Rectal smooth muscle tissue (tissue), 1 donor: Measurements from ENCODE around the gene TOM1.
A peak's percentile ranks its signal among the peaks of the same experiment; 100 is the strongest.

Source experiments
- H3K27ac ChIP-seq: one replicate; pipeline ENCODE4 v1.7.0; 2013; ENCODE audit warnings: low read depth, low read length, inconsistent platforms
- H3K27me3 ChIP-seq: one replicate; pipeline ENCODE4 v1.7.0; 2013; ENCODE audit warnings: low read length; ENCODE audit not compliant: control insufficient read depth, insufficient read depth
- H3K36me3 ChIP-seq: one replicate; pipeline ENCODE4 v1.7.0; 2013; ENCODE audit warnings: low read length; ENCODE audit not compliant: control insufficient read depth, insufficient read depth
- H3K4me1 ChIP-seq: one replicate; pipeline ENCODE4 v1.7.0; 2013; ENCODE audit warnings: low read length; ENCODE audit not compliant: control insufficient read depth, insufficient read depth
- H3K4me3 ChIP-seq: one replicate; pipeline ENCODE4 v1.7.0; 2013; ENCODE audit warnings: low read length
- H3K9ac ChIP-seq: one replicate; pipeline ENCODE4 v1.7.0; 2013; ENCODE audit warnings: low read length

TOM1 gene

DNA sequence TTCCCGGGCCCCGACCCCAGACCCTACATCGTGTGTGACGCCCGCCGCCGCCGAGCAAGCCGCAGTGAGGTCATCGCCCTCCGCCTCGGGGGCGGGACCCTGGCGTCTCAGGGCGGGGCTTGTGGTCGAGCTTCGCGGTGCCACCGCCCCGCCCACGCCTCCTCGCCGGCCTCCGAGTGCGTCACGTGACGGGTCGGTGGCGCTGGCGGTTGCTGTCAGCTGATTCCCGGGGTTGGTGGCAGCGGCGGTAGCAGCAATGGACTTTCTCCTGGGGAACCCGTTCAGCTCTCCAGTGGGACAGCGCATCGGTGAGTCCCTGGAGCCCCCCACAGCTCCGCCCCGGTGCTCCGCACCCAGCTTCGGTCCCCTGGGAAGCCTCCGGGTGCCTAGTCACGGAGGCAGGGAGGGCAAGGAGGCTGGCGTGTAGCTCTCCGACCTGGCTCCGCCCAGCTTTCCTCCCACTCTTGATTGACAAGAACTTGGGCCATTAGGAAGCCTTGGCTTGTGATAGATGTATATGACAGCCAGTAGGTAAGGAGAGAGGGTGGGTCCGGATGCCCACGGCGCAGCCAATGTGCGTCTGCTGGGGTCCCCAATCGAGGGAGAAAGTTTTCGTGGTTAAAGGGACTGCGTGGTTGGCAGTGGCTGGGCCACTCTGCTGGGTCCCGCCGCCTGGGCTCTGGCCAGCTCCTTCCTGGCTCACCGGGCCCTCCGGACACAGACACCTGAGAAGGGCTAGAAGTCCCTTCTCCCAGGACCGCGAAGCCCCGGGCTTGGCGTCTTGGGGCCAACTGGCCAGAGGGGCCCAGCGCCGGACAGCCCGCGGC lies at the start of gene TOM1:
TSS of gene TOM1 (plus strand) at position 222 of the 827 bp plus-strand sequence. CDS start at position 257, 35 bp downstream.
- Histone ChIP-seq H3K27ac (peak within 1 kb of the TSS; percentile 99), H3K4me3 (peak within 1 kb of the TSS; percentile 97), H3K4me1 (peaks cover 8% of the 10 kb centered on the region), H3K36me3 (no peaks in the 10 kb centered on the region), H3K27me3 (no peaks in the 10 kb centered on the region), H3K9ac (peak within 1 kb of the TSS; percentile 90)

DNA sequence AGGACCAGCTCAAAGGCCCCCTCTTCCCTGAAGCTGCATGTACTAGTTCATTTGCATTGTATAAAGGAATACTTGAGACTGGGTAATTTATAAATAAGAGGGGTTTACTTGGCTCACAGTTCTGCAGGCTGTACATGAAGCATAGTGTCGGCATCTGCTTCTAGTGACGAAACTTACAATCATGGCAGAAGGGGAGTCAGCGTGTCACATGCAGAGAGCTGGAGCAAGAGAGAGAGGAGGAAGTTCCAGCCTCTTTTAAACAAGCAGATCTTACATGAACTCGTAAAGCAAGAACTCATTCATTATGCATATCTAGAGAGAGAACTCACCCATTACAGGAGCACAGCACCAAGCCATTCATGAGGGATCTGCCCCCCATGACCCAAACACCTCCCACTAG lies 49.5 kb upstream of the TOM1 start:
- H3K9ac ChIP-seq: no peak overlapping the region
- no peak overlapping the region for H3K27ac ChIP-seq
- H3K4me1 ChIP-seq: no peaks in the 10 kb centered on the region
- H3K27me3 ChIP-seq: no peaks in the 10 kb centered on the region
- H3K4me3 ChIP-seq: no peak overlapping the region
- no peaks in the 10 kb centered on the region for H3K36me3 ChIP-seq

DNA sequence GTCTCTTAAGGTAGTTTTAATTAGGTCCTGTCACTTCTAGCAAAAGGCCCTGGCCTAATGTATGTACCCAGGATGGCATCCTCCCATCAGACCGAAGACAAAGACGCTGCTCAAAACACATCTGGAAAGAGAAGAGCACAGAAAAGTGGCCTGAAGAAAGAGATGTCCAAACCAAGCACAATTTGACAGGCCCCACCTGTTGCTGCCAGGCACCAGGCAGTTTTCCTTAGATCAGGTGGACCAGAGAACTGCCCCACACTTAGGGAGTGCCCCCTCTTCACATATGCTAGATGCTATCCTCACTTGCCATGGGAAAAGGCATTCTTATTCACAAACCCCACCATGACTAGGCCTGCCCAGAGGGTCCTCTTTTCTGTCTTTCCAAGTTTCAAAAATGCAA lies 45.7 kb upstream of the TOM1 start:
- Histone ChIP-seq H3K27me3 (no peaks in the 10 kb centered on the region), H3K4me1 (peaks cover 5% of the 10 kb centered on the region), H3K27ac (no peak overlapping the region), H3K9ac (no peak overlapping the region), H3K4me3 (no peak overlapping the region), H3K36me3 (no peaks in the 10 kb centered on the region)

DNA sequence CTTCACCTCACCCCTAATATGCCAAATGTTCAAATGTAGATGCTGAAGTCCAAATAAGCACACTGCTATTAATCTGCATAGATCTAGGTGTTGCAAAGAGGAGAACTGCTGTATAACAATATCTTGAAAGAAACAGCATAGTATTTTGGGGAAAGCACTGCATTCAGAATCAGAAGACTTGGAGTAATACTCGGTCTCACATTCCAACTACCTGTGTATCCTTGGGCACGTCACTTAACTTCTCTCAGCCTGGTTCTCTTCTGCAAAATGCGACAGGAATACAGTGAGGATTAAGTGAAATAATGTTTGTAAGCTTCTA lies 42.7 kb upstream of the TOM1 start:
- Histone ChIP-seq H3K27me3 (no peaks in the 10 kb centered on the region), H3K36me3 (no peaks in the 10 kb centered on the region), H3K4me3 (peak overlapping the region; percentile 87), H3K4me1 (peaks cover 5% of the 10 kb centered on the region), H3K27ac (peak overlapping the region; percentile 95), H3K9ac (no peak overlapping the region)

- Histone ChIP-seq H3K36me3 (no peaks in the 10 kb centered on the region), H3K27ac (peak within 1 kb of the TSS; percentile 95), H3K27me3 (no peaks in the 10 kb centered on the region), H3K4me3 (peak within 1 kb of the TSS; percentile 87), H3K9ac (peak within 1 kb of the TSS; percentile 84), H3K4me1 (peaks cover 5% of the 10 kb centered on the region)
These were observed 42.1 kb upstream of the TOM1 start, which contains the start of gene HMGXB4 for GRCh38 chr22:35257321-35258190. Gene HMGXB4, plus strand, starts transcription at chr22:35257493. Its CDS starts 4,898 bp downstream, at chr22:35262391.

DNA sequence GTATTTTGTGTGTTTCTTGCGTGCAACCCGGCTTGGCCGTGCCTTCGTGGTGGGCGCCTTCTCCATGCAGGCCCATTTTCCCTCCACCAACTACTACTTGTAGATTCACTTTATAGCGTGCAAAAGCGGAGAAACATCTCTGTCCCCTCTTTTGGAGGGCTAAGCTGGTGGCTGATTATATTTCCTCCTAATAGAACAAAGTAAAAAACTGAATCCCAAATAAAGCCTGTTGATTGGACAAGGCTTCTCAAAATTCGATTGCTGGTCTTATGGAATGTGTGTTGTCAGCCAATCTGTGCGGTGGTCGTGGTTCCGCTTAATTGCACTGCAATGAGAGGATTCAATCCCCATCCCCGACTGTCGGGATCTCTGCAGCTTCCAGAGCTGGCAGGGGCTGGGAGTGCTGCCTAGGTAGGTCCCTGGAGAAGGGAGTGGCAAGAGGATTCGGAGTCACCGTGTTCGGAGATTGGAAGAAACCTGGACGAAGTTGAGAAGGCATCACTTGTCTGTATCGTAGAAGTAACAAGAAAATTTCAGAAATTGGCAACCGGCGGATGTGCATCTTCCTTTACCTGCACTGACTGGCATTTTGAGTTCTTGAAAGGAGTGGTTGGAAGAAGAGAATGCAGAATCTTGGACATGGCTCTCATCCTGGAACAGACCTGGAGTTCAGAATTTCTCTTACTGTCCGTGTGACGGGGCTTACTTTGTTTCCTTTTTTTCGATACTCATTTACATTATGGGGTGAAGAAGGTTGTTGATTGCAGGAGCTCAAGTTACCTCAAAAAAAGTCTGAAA lies 41.3 kb upstream of the TOM1 start:
- Histone ChIP-seq H3K4me1 (peaks cover 5% of the 10 kb centered on the region), H3K36me3 (no peaks in the 10 kb centered on the region), H3K4me3 (peak overlapping the region; percentile 87), H3K9ac (peak overlapping the region; percentile 84), H3K27me3 (no peaks in the 10 kb centered on the region), H3K27ac (peak overlapping the region; percentile 95)

- H3K27ac ChIP-seq: no peak overlapping the region
- peaks cover 20% of the 10 kb centered on the region for H3K36me3 ChIP-seq
- no peak overlapping the region for H3K4me3 ChIP-seq
- H3K9ac ChIP-seq: no peak overlapping the region
- no peaks in the 10 kb centered on the region for H3K27me3 ChIP-seq
- no peaks in the 10 kb centered on the region for H3K4me1 ChIP-seq
These were observed 34.7 kb upstream of the TOM1 start for GRCh38 chr22:35264986-35265385.

DNA sequence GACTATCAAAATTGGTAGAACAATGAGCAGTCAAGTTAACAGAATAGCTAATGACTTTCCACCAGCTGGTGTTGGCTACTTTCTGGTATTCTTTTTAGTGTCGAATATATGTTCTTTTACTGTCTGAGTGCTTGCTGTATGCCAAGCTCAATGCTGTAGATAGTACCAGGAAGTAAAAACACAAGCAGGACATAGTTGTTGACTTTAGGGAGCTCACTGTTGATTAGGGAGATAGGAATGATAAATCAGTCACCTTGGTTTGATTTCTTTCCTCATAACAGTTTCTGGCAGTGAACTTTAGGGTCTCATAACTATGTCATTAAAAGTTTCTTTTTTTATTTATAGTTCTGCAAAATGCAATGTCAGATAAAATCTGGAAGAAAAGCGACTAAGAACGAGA lies 33.4 kb upstream of the TOM1 start:
- H3K27me3 ChIP-seq: no peaks in the 10 kb centered on the region
- no peaks in the 10 kb centered on the region for H3K4me1 ChIP-seq
- H3K36me3 ChIP-seq: peaks cover 20% of the 10 kb centered on the region
- no peak overlapping the region for H3K27ac ChIP-seq
- H3K4me3 ChIP-seq: no peak overlapping the region
- H3K9ac ChIP-seq: no peak overlapping the region

- Histone ChIP-seq H3K4me3 (no peak overlapping the region), H3K4me1 (no peaks in the 10 kb centered on the region), H3K36me3 (peaks cover 17% of the 10 kb centered on the region), H3K27ac (no peak overlapping the region), H3K27me3 (no peaks in the 10 kb centered on the region), H3K9ac (no peak overlapping the region)
These were observed 30.1 kb upstream of the TOM1 start for GRCh38 chr22:35269630-35270029.

DNA sequence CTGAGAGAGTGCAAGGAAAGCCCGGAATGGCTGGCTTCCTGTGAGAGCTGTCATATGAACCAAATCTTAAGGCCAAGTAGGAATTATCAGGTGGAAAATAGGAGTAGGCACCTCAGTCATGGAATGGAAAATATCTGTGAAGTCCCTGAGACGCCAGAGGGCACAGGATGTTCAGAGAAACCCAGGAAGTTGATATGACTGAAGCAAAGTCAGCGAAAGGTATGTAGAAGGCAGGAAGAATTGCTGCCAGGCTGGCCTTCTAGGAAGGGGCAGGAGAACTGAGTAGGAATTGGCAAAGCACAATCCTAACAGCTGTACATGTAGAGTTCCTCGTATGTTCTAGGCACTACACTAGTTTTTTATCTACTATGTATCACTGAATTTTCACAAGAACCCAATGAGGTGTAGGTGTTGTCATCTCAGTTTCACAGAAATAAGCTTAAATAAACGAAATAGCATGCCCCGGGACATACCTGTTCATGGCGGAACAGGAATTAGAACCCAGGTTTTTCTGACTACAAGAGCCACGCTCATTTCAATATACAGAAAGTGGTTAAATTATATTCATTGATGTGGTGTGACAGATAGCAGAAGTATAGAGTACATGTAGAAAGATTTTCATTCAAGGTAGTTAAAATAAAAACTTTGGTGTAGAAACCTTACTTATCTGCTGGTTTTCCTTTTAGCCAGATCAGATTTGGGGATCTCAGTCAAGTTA lies 25.4 kb upstream of the TOM1 start:
- Histone ChIP-seq H3K4me3 (no peak overlapping the region), H3K27ac (no peak overlapping the region), H3K36me3 (peaks cover 6% of the 10 kb centered on the region), H3K4me1 (no peaks in the 10 kb centered on the region), H3K27me3 (no peaks in the 10 kb centered on the region), H3K9ac (no peak overlapping the region)

GRCh38 chr22:35275580-35275979 lies 24.1 kb upstream of the TOM1 start:
- no peaks in the 10 kb centered on the region for H3K4me1 ChIP-seq
- peaks cover 9% of the 10 kb centered on the region for H3K36me3 ChIP-seq
- H3K27me3 ChIP-seq: no peaks in the 10 kb centered on the region

More at GRCh38 chr22:35275580-35275979, 24.1 kb upstream of the TOM1 start:
- Histone ChIP-seq H3K4me3 (no peak overlapping the region), H3K27ac (no peak overlapping the region), H3K9ac (no peak overlapping the region)
